OCI-LY1 (cell line): ENCODE data around the gene ANKRD13C.

Experiments
- CTCF ChIP-seq: fragments of 200-600 bp; sonication (generic), shearing (Covaris generic); IDR thresholded peaks from 2 replicates; pipeline ENCODE4 v1.5.1; 2017; ENCODE audit warnings: mild to moderate bottlenecking, antibody characterized with exemption, low read length, moderate library complexity, mixed read lengths
- EZH2 ChIP-seq: fragments of 200-600 bp; sonication (generic), shearing (Covaris generic); IDR thresholded peaks from 2 replicates; pipeline ENCODE4 v1.8.0; 2017; ENCODE audit warnings: borderline replicate concordance, mixed run types, mild to moderate bottlenecking, antibody characterized with exemption, low read length, moderate library complexity, mixed read lengths

GRCh38 chr1:70382682-70383081, 28.2 kb upstream of the ANKRD13C start:
- TF ChIP-seq CTCF, result no peak
- no peak for TF ChIP-seq EZH2
